ENCODE measurements around the gene SLC30A5.
"Not testable (repeated sequence)": the region's sequence is repeated elsewhere in the genome, so short reads cannot be mapped to it uniquely, and the experiment has no call there.

The SLC30A5 gene

GRCh38 chr5:69105996-69106906, 12.4 kb downstream of the SLC30A5 start:
- no peak for DNase-seq

DNA sequence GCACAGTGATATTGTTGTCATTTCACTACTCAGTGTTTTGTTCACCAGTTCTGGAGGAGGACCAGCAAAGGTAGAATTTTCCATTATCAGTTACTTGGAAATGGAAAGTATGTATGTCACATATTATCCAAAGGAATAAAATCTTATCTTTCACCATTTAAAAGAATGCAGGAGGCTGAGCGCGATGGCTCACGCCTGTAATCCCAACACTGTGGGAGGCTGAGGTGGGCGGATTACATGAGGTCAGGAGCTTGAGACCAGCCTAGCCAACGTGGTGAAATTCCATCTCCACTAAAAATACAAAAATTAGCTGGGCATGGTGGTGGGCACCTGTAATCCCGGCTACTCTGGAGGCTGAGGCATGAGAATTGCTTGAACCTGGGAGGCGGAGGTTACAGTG, 14.6 kb downstream of the SLC30A5 start:
- not testable (repeated sequence) for DNase-seq

- no peak for DNase-seq
Observed at GRCh38 chr5:69113851-69114250, 20.0 kb downstream of the SLC30A5 start.

GRCh38 chr5:69115526-69115925, 21.7 kb downstream of the SLC30A5 start:
- DNase-seq, result no peak

- no peak for DNase-seq
Observed at GRCh38 chr5:69129413-69129812, 35.6 kb downstream of the SLC30A5 start.

- no peak for DNase-seq
Observed at GRCh38 chr5:69130241-69130640, 36.4 kb downstream of the SLC30A5 start.

GRCh38 chr5:69131304-69131703, 37.5 kb downstream of the SLC30A5 start:
- DNase-seq, result no peak

DNA sequence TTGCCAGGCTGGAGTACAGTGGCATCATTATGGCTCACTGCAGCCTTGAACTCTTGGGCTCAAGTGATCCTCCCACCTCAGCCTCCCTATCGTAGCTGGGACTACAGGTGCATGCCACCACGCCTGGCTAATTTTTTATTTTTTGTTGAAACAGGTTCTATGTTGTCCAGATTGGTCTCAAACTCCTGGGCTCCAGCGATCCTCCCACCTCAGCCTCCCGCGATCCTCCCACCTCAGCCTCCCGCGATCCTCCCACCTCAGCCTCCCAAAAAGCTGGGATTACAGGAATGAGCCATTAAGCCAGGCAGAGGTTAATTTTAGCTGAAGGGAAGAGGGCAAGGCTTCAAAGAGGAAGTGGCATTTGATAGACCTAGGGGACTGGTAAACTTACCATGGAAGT, 40.3 kb downstream of the SLC30A5 start:
- DNase-seq, result no peak

GRCh38 chr5:69136293-69136692, 42.5 kb downstream of the SLC30A5 start:
- DNase-seq, result no peak

GRCh38 chr5:69137208-69137607, 43.4 kb downstream of the SLC30A5 start:
- not testable (repeated sequence) for DNase-seq

- DNase-seq, result no peak
Observed at GRCh38 chr5:69137807-69138206, 44.0 kb downstream of the SLC30A5 start.

GRCh38 chr5:69138766-69139165, 45.0 kb downstream of the SLC30A5 start:
- DNase-seq, result no peak

DNA sequence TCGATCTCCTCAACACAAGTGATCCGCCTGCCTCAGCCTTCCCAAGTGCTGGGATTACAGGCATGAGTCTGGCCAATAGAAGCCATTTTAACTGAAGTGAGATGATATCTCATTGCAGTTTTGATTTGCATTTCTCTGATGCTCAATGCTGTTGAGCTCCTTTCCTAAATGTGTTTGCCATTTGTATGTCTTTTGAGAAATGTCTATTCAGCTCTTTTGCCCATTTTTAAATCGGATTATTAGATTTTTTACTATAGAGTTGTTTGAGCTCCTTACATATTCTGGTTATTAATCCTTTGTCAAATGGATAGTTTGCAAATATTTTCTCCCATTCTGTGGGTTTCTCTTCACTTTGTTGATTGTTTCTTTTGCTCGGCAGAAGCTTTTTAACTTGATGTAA, 46.4 kb downstream of the SLC30A5 start:
- DNase-seq, result not testable (repeated sequence)

GRCh38 chr5:69140827-69141226, 47.0 kb downstream of the SLC30A5 start:
- DNase-seq, result no peak

DNA sequence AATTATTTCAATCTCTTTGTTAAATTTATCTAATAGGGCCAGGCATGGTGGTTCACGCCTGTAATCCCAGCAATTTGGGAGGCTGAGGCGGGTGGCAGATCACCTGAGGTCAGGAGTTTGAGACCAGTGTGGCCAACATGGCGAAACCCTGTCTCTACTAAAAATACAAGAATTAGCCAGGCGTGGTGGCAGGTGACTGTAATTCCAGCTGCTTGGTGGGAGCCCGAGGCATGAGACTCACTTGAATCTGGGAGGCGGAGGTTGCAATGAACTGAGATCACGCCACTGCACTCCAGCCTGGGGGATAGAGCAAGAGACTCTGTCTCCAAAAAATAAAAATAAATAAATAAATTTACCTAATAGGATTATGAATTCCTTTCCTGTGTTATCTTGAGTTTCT, 54.8 kb downstream of the SLC30A5 start:
- DNase-seq, result not testable (repeated sequence)

DNA sequence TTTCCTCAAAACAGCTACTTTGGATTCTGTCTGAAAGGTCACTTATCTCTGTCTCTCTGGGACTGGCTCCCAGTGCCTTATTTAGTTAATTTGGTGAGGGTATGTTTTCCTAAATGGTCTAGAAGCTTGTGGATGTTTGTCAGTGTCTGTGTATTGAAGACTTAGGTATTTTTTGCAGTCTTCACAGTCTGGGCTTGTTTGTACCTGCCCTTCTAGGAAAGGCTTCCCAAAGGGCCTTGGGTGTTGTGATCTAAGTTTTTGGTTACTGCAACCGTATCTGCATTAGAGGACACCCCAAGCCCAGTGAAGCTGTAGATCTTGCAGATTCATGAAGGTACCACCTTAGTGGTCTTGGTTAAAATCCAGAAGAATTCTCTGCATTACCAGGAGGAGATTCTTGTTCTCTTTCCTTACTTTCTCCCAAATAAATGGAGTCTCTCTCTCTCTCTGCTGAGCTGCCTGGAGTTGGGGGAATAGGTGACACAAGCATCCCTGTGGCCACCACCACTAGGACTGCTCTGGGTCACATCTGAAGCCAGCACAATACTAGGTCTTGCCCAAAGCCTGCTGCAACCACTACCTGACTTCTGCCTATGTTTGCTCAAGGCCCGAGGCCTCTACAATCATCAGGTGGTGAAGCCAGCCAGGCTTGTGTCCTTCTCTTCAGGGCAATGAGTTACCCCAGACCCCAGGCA, 55.3 kb downstream of the SLC30A5 start:
- DNase-seq, result no peak

- no peak for DNase-seq
Observed at GRCh38 chr5:69149676-69150010, 55.8 kb downstream of the SLC30A5 start.

DNA sequence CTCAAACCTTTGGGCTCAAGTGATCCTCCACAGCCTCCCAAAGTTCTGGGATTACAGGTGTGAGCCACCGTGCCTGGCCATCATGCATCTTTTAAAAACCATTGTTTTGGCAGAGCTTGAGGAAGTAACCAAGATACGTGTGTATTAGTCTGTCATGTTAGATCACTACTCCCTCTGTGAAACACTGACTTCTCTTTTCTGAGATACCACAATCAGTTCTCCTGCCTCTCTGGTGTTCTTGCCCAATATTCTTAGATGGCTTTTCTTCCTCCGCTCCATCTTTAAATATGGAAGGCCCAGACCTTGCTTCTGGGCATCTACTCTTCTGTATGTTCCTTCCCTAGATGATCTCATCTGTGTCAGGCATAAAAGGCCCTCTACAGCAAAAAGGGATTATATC, 58.9 kb downstream of the SLC30A5 start:
- DNase-seq, result no peak

DNA sequence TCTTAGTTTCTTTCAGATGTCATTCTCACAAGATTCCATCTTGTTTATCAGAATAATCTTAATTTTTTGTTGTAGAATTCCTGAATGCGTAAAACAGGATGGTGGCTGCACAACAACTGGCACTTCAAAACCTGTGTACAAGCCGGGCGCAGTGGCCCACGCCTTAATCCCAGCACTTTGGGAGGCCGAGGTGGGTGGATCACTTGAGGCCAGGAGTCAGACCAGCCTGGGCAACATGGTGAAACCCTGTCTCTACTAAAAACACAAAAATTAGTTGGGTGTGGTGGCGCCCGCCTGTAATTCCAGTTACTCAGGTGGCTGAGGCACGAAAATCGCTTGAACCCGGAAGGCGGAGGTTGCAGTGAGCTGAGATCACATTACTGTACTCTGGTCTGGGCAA, 62.6 kb downstream of the SLC30A5 start:
- no peak for DNase-seq

- no peak for DNase-seq
Observed at GRCh38 chr5:69158039-69158438, 64.2 kb downstream of the SLC30A5 start.

GRCh38 chr5:69160651-69161050, 66.8 kb downstream of the SLC30A5 start:
- no peak for DNase-seq

GRCh38 chr5:69166686-69167492, 73.1 kb downstream of the SLC30A5 start, which contains the start of gene CCNB1:
CCNB1 (plus strand) TSS chr5:69167150; CDS start chr5:69167263, 113 bp downstream.
- peak; percentile 97 for DNase-seq

GRCh38 chr5:69167493-69167855, 73.7 kb downstream of the SLC30A5 start:
- DNase-seq, result no peak

Data from CD4-positive, alpha-beta T cell treated with Interferon gamma for 1 hour (primary cell).